Esophagus squamous epithelium (tissue), 5 donors: ENCODE results near the gene THSD7A. TPM values are rescaled to one million over a fixed set of nuclear protein-coding genes. Genes with fewer than 3 reads are reported as not detected.

Source experiments
- DNase-seq: peaks from one replicate; lab custom pipeline; 2025; lab: John Stamatoyannopoulos, UW
- H3K27ac ChIP-seq, 4 donors: fragments of 200-600 bp; sonication (generic); one replicate each; pipeline ENCODE4 v1.5.1; 2016 to 2019; ENCODE audit warnings: mild to moderate bottlenecking in 1 of 4
- H3K27me3 ChIP-seq, 4 donors: fragments of 200-600 bp; sonication (generic); 1 replicate in 3 of 4; 2 replicates in 1 of 4; pipeline versions ENCODE4 v1.5.1 to v1.6.0; 2017 to 2021; ENCODE audit warnings: antibody characterized with exemption in 1 of 4
- H3K36me3 ChIP-seq, 3 donors: fragments of 200-600 bp; sonication (generic); one replicate each; pipeline ENCODE4 v1.5.1; 2016 to 2019
- H3K4me1 ChIP-seq, 3 donors: fragments of 200-600 bp; sonication (generic); one replicate each; pipeline ENCODE4 v1.5.1; 2017 to 2019
- H3K4me3 ChIP-seq, 4 donors: fragments of 200-600 bp; sonication (generic); 1 replicate in 3 of 4; 2 replicates in 1 of 4; pipeline ENCODE4 v1.5.1; 2016 to 2019; ENCODE audit warnings: mild to moderate bottlenecking in 2 of 4, moderate library complexity in 1 of 4
- H3K9me3 ChIP-seq, 3 donors: fragments of 200-600 bp; sonication (generic); one replicate each; pipeline ENCODE4 v1.5.1; 2016 to 2019
- POLR2A ChIP-seq, 4 donors: fragments of 450-650 bp; IDR thresholded peaks; one replicate each; pipeline ENCODE4 v1.6.1; 2017; ENCODE audit warnings: antibody characterized with exemption in 4 of 4, mild to moderate bottlenecking in 4 of 4, moderate library complexity in 3 of 4
- WGBS, 2 donors: methylation state at CpG; one replicate each; pipeline ENCODE4 v1.1.5; 2018; 5-methylcytosine and 5-hydroxymethylcytosine counted together
- intact Hi-C: fragments of 100-400 bp; cut with DNase I; formaldehyde crosslinking; loops from one replicate; pipeline ENCODE4 v1.15.0; 2022
- total RNA-seq, 4 donors: library from RNA; depleted of rRNA; stranded (reverse); fragments of >200 nt; gene quantifications; one replicate each; pipeline ENCODE4 v1.1.0, GENCODE V29; 2016
- TF ChIP-seq, protein P1 (sequence below), 6 experiments: fragments of 450-650 bp in 4 of 6; fragments of 200-600 bp in 2 of 6; sonication (generic) in 2 of 6; IDR thresholded peaks; one replicate each; pipeline ENCODE4 v1.5.1; 2016 to 2019; ENCODE audit warnings: antibody characterized with exemption in 6 of 6, mild to moderate bottlenecking in 4 of 6, moderate library complexity in 4 of 6
- donor health status: DM: yes; HTN: yes; CAD: no.

Gene THSD7A
- total RNA-seq, 4 donors from 2014 or later: 0.57 to 2.5 (median 1.4) TPM; not detected in 1

DNA sequence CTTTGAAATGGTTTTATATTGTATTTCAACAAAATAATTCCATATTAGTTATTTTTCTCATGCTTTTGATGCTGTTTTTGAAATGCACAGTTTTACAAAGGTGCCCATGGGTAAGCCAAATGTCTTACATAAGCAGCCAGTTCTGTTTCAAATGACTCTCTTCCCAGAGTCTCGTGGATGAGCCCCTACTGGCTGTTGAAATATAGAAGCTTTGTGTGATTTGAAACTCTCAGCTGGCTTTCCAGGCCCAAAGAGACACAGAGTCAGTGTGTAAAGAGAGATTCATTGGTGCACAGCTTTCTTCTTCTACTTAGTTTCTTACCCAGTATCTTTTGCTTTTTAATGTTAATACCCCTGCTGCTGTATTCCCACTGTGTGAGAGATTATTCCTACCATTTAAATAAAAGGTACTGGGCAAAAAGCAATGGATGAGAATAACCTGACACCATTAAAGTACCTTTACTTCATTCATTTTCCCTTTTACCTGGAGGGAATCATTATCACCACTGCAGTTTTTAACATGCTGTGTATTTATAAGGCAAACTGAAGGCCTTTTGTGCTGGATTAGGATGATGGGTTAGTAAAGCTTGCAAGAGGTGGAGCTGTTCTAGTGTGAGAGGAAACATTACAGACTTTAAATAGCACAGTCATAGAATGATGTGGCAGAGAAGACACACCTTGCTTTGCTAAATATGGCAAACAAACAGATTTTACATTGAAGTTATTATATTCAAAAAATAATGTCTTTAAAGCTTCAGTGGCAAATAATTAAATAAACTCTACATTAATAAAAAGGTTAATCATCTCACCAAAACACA is 415.1 kb downstream of the THSD7A start:
- intact Hi-C loops: no loop called here
- H3K4me3 ChIP-seq: no peak overlapping the region
- H3K27ac ChIP-seq: no peak overlapping the region
- H3K9me3 ChIP-seq: peaks cover 0 to 5% (median 0%) of the 10 kb centered on the region in 3 donors
- no peak for DNase-seq
- no peak for TF ChIP-seq POLR2A (IDR thresholded peaks at IDR 0.05)
- TF ChIP-seq, protein P1, sequence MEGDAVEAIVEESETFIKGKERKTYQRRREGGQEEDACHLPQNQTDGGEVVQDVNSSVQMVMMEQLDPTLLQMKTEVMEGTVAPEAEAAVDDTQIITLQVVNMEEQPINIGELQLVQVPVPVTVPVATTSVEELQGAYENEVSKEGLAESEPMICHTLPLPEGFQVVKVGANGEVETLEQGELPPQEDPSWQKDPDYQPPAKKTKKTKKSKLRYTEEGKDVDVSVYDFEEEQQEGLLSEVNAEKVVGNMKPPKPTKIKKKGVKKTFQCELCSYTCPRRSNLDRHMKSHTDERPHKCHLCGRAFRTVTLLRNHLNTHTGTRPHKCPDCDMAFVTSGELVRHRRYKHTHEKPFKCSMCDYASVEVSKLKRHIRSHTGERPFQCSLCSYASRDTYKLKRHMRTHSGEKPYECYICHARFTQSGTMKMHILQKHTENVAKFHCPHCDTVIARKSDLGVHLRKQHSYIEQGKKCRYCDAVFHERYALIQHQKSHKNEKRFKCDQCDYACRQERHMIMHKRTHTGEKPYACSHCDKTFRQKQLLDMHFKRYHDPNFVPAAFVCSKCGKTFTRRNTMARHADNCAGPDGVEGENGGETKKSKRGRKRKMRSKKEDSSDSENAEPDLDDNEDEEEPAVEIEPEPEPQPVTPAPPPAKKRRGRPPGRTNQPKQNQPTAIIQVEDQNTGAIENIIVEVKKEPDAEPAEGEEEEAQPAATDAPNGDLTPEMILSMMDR (IDR thresholded peaks at IDR 0.05): no peak
- H3K36me3 ChIP-seq: no peaks in the 10 kb centered on the region
- no peaks in the 10 kb centered on the region for H3K4me1 ChIP-seq
- no peaks in the 10 kb centered on the region for H3K27me3 ChIP-seq
- WGBS, 2 donors: 16 to 25% methylated on average over 1 of the region's 1 CpG

DNA sequence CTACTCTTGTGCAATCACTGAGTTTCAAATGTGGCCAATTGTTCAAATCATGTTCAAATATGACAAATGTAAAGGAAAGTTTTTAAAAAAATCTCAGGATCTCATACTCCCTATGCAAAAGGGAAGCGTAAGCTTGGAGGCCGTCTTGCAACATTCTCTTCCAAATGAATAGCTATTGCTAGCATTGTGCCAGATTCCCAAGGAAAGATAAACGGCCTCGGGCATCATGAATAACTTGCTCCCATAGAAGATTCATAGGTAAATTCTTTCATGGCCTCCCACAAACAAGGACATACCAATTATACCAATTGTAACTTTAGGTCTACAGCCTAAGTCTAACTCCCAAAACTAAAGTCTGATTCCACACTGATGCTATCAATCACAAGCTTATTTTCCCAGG is 416.9 kb downstream of the THSD7A start:
- Histone ChIP-seq H3K4me3 (no peak overlapping the region), H3K27me3 (no peaks in the 10 kb centered on the region), H3K9me3 (peaks cover 0 to under 1% (median 0%) of the 10 kb centered on the region in 3 donors), H3K4me1 (no peaks in the 10 kb centered on the region), H3K27ac (no peak overlapping the region), H3K36me3 (no peaks in the 10 kb centered on the region)
- WGBS, 2 donors: 35 to 71% methylated on average over 4 of the region's 4 CpGs
- no peak for DNase-seq
- no peak for TF ChIP-seq POLR2A (IDR thresholded peaks at IDR 0.05)
- TF ChIP-seq, protein P1 (IDR thresholded peaks at IDR 0.05): no peak
- intact Hi-C loops: no loop called here

DNA sequence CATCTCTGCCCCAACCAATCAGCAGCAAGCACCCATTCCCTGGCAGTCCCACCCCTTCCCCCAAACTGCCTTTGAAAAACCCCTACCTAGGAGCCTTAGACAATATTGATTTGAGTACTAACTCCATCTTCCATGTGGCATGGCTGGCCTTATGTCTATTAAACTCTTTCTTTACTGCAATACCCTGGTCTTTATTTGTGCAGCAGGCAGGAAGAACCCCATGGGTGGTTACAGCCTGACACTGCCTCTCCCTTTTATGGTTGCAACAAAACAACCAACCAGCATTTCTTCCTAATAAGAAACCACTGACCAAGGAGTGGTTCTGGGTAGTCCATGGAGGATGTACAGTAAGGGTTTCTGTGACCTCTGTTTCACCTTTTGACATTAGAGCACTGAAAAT is 418.1 kb downstream of the THSD7A start:
- H3K4me1 ChIP-seq: no peaks in the 10 kb centered on the region
- H3K27ac ChIP-seq: no peak overlapping the region
- no peak for DNase-seq
- no peak overlapping the region for H3K4me3 ChIP-seq
- intact Hi-C loops: no loop called here
- TF ChIP-seq, protein P1 (IDR thresholded peaks at IDR 0.05): no peak
- TF ChIP-seq POLR2A (IDR thresholded peaks at IDR 0.05): no peak
- no peaks in the 10 kb centered on the region for H3K36me3 ChIP-seq
- no peaks in the 10 kb centered on the region for H3K27me3 ChIP-seq
- no peaks in the 10 kb centered on the region for H3K9me3 ChIP-seq

DNA sequence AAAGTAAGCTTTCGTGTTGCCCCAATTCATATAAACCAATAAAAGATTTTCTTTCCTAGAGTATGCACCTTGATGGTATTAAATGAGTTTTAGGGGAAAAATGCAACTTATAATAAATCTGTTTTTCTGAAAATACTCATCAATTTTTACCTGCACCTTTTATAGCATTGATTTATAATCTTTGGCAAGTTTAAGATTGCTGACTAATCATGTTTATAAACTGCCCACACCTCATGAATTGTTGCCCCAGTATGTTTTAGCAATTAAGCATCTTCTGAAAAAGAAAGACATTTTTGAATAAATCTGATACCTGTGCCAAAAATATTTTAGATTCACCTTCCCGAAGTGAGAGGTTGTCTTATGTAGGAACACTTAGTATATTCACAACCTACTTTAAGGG is 420.0 kb downstream of the THSD7A start:
- no peak for TF ChIP-seq POLR2A (IDR thresholded peaks at IDR 0.05)
- TF ChIP-seq, protein P1 (IDR thresholded peaks at IDR 0.05): no peak
- 74 to 76% methylated on average over 2 of the region's 2 CpGs for WGBS, 2 donors

More for the DNA sequence above, 420.0 kb downstream of the THSD7A start:
- Histone ChIP-seq H3K9me3 (no peaks in the 10 kb centered on the region), H3K36me3 (no peaks in the 10 kb centered on the region), H3K4me3 (no peak overlapping the region), H3K27ac (no peak overlapping the region), H3K27me3 (no peaks in the 10 kb centered on the region), H3K4me1 (no peaks in the 10 kb centered on the region)
- intact Hi-C loops: no loop called here
- no peak for DNase-seq
